Measurements from ENCODE around the gene DYNC2I2.

GRCh38 chr9:128619779-128620178 is 36.9 kb downstream of the DYNC2I2 start:
- no peak for TF ChIP-seq POLR2A (IDR thresholded peaks at IDR 0.05; ENCODE audit: low read length)
- TF ChIP-seq GATA1 (IDR thresholded peaks at IDR 0.05; ENCODE audit: low read depth, low read length) = no peak
